DLD1 (cell line): ENCODE results near the gene CCM2.

Experiments
- in situ Hi-C: cut with HindIII; loops from 2 replicates; pipeline ENCODE4 v1.10.0; 2017; ENCODE audit warnings: low sequenced_read_pairs

CCM2 gene

GRCh38 chr7:44969049-44969700 lies 30.8 kb upstream of the CCM2 start:
- in situ Hi-C loops: no loop called here

- in situ Hi-C loops: no loop called here
These were observed 30.1 kb upstream of the CCM2 start for GRCh38 chr7:44969701-44970522.

GRCh38 chr7:44970523-44971051 lies 29.4 kb upstream of the CCM2 start:
- in situ Hi-C loops: no loop called here

GRCh38 chr7:44971188-44971901 lies 28.7 kb upstream of the CCM2 start:
- in situ Hi-C loops: no loop called here

- in situ Hi-C loops: no loop called here
These were observed 28.0 kb upstream of the CCM2 start for GRCh38 chr7:44971902-44972441.

GRCh38 chr7:44972562-44972961 lies 27.4 kb upstream of the CCM2 start:
- in situ Hi-C loops: no loop called here

GRCh38 chr7:44973610-44974401 lies 26.2 kb upstream of the CCM2 start:
- in situ Hi-C loops: no loop called here

GRCh38 chr7:44974549-44974948 lies 25.5 kb upstream of the CCM2 start:
- in situ Hi-C loops: no loop called here

GRCh38 chr7:44975331-44976039 lies 24.5 kb upstream of the CCM2 start:
- in situ Hi-C loops: no loop called here

- in situ Hi-C loops: no loop called here
These were observed 23.8 kb upstream of the CCM2 start for GRCh38 chr7:44976040-44976745.

GRCh38 chr7:44976746-44977196 lies 23.2 kb upstream of the CCM2 start:
- in situ Hi-C loops: no loop called here

GRCh38 chr7:44977304-44977958 lies 22.6 kb upstream of the CCM2 start:
- in situ Hi-C loops: no loop called here

GRCh38 chr7:44977959-44978335 lies 22.1 kb upstream of the CCM2 start:
- in situ Hi-C loops: no loop called here

GRCh38 chr7:44978511-44979366 lies 21.3 kb upstream of the CCM2 start, which contains the start of gene MYO1G:
Gene MYO1G (minus strand): TSS chr7:44979015. CDS start chr7:44978961, 54 bp downstream.
- in situ Hi-C loops: no loop called here

GRCh38 chr7:44979481-44980392 lies 20.3 kb upstream of the CCM2 start:
- in situ Hi-C loops: no loop called here

- in situ Hi-C loops: no loop called here
These were observed 19.5 kb upstream of the CCM2 start for GRCh38 chr7:44980393-44981034.
